WTC11 (cell line): ENCODE results near the gene EXOC6. TPM values are rescaled to one million over a fixed set of nuclear protein-coding genes. Genes with fewer than 3 reads are reported as not detected.

ENCODE experiments used
- ATAC-seq: fragments of 200-7000 bp; cut with Tn5 transposase; 2 replicates; pipeline ENCODE4 v1.10.0; 2021; ENCODE audit warnings: mild to moderate bottlenecking, moderate library complexity
- CTCF ChIA-PET: fragments of 300-600 bp; sonication (Branson Sonifier 250); formaldehyde crosslinking; loops from one replicate; lab custom pipeline; 2021; ENCODE audit warnings: antibody characterized with exemption; lab: Charles Lee
- POLR2A ChIA-PET: fragments of 350-600 bp; sonication (Branson Sonifier 250); formaldehyde crosslinking; loops from one replicate; lab custom pipeline; 2021; ENCODE audit warnings: antibody characterized with exemption; lab: Charles Lee
- DNase-seq: peaks from one replicate; pipeline ENCODE4 v3.0.0; 2021; ENCODE audit warnings: low spot score
- H3K27ac Mint-ChIP-seq: 2 replicates; pipeline ENCODE4 v1.8.0; 2021; ENCODE audit warnings: mixed read lengths
- H3K27me3 Mint-ChIP-seq: 2 replicates; pipeline ENCODE4 v1.8.0; 2021; ENCODE audit warnings: low read depth, mild to moderate bottlenecking, moderate library complexity, mixed read lengths
- H3K36me3 Mint-ChIP-seq: 2 replicates; pipeline ENCODE4 v1.8.0; 2021; ENCODE audit warnings: mixed read lengths
- H3K4me1 Mint-ChIP-seq: 2 replicates; pipeline ENCODE4 v1.8.0; 2022; ENCODE audit warnings: mixed read lengths
- H3K4me3 Mint-ChIP-seq: 2 replicates; pipeline ENCODE4 v1.8.0; 2021; ENCODE audit warnings: mild to moderate bottlenecking, moderate library complexity, mixed read lengths
- H3K9me3 Mint-ChIP-seq: 2 replicates; pipeline ENCODE4 v1.8.0; 2021; ENCODE audit warnings: mixed read lengths
- ATF1 ChIP-seq: sonication (generic); formaldehyde crosslinking; IDR thresholded peaks from 2 replicates; pipeline ENCODE4 v1.8.1; 2023; ENCODE audit warnings: mild to moderate bottlenecking, moderate library complexity, missing genetic modification reagents
- CREM ChIP-seq: sonication (generic); formaldehyde crosslinking; IDR thresholded peaks from 2 replicates; pipeline ENCODE4 v1.8.1; 2022; ENCODE audit warnings: mild to moderate bottlenecking, missing genetic modification reagents, moderate library complexity
- ELF4 ChIP-seq: sonication (generic); formaldehyde crosslinking; IDR thresholded peaks from 2 replicates; pipeline ENCODE4 v1.8.1; 2022; ENCODE audit warnings: low read depth, mild to moderate bottlenecking, moderate library complexity, missing genetic modification reagents
- FOXP1 ChIP-seq: sonication (generic); formaldehyde crosslinking; IDR thresholded peaks from 2 replicates; pipeline ENCODE4 v1.8.0; 2022; ENCODE audit warnings: missing genetic modification reagents, mild to moderate bottlenecking, moderate library complexity, borderline replicate concordance
- FOXP4 ChIP-seq: sonication (generic); formaldehyde crosslinking; IDR thresholded peaks from 2 replicates; pipeline ENCODE4 v1.8.0; 2022; ENCODE audit warnings: mild to moderate bottlenecking, missing genetic modification reagents
- GABPB1 ChIP-seq: sonication (generic); formaldehyde crosslinking; IDR thresholded peaks from 2 replicates; pipeline ENCODE4 v1.8.1; 2023; ENCODE audit warnings: mild to moderate bottlenecking, missing genetic modification reagents
- IRF2 ChIP-seq: sonication (generic); formaldehyde crosslinking; IDR thresholded peaks from 2 replicates; pipeline ENCODE4 v1.8.0; 2022; ENCODE audit warnings: low read depth, missing genetic modification reagents, borderline replicate concordance
- JUN ChIP-seq: sonication (generic); formaldehyde crosslinking; IDR thresholded peaks from 2 replicates; pipeline ENCODE4 v1.8.0; 2023; ENCODE audit warnings: mild to moderate bottlenecking, missing genetic modification reagents
- MXD4 ChIP-seq: fragments of 250-450 bp; sonication (Bioruptor Pico); IDR thresholded peaks from 2 replicates; pipeline ENCODE4 v1.8.0; 2021; ENCODE audit warnings: mild to moderate bottlenecking, moderate library complexity, borderline replicate concordance
- NFATC4 ChIP-seq: fragments of 250-450 bp; sonication (Bioruptor Pico); IDR thresholded peaks from 2 replicates; pipeline ENCODE4 v1.9.0; 2021; ENCODE audit warnings: mild to moderate bottlenecking
- ZBTB21 ChIP-seq: sonication (generic); formaldehyde crosslinking; IDR thresholded peaks from 2 replicates; pipeline ENCODE4 v1.8.1; 2023; ENCODE audit warnings: mild to moderate bottlenecking, missing genetic modification reagents, borderline replicate concordance
- total RNA-seq: library from RNA; stranded (reverse); gene quantifications from 3 replicates; pipeline ENCODE4 v1.2.3, GENCODE V29; 2021
- TF ChIP-seq, protein P1 (sequence below): sonication (generic); formaldehyde crosslinking; conservative IDR thresholded peaks from 2 replicates; pipeline ENCODE4 v1.8.1; 2022; ENCODE audit warnings: mild to moderate bottlenecking, missing genetic modification reagents
- TF ChIP-seq, protein P2 (sequence below): sonication (generic); formaldehyde crosslinking; IDR thresholded peaks from 2 replicates; pipeline ENCODE4 v1.8.1; 2023; ENCODE audit warnings: mild to moderate bottlenecking, missing genetic modification reagents
- TF ChIP-seq, protein P3 (sequence below): sonication (generic); formaldehyde crosslinking; IDR thresholded peaks from 2 replicates; pipeline ENCODE4 v1.8.0; 2023; ENCODE audit warnings: mild to moderate bottlenecking, missing genetic modification reagents

The EXOC6 gene
- total RNA-seq, 1 experiment from 2014 or later: 5.0 TPM

DNA sequence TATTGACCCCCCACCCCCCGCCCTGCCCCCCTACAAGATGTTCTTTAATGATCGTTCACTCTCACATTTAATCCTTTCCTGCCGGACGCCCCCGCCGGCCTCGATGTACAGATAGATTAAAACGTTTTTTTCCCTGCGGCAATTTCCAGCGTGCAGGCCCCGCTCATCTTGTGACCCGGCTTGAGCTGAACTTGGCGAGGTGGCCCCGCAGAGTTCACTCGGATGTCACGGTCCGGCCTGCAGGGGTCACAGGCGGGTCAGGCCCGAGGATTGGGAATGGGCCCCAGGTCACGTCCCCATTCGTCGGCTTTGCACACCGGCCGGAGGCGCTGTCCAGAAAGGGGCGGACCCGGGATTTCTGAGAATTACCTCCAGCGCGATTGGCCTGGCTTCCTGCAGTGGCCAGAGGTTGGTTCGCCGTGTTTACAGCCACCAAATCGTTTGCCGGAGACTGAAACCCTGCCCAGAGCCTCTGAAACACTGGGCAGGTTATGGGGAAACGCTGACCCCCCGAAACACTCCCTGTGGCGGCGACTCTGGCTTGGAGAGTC, 223.4 kb downstream of the EXOC6 start:
- DNase-seq (peak; percentile 81), ATAC-seq (peak; percentile 9)
- POLR2A ChIA-PET: no interaction called here
- H3K27me3 Mint-ChIP-seq: peaks cover 100% of the 10 kb centered on the region
- no peak overlapping the region for H3K27ac Mint-ChIP-seq
- CTCF ChIA-PET: interaction anchor here (0.6 to 7.1 kb wide), 9 partner anchors 8 to 411 kb away, joined by 3 to 106 read pairs (median 8); partner anchors contain the start of genes CYP26C1 and MYOF
- TF ChIP-seq GABPB1 (0 out of 2 replicates have a peak, but pooled peaks have one; percentile 25), NFATC4 (CRISPR knock-in tag) (no peak), CREM (CRISPR knock-in tag) (0 out of 2 replicates have a peak, but pooled peaks have one; percentile 17)
- peaks cover 60% of the 10 kb centered on the region for H3K4me1 Mint-ChIP-seq
- peaks cover 3% of the 10 kb centered on the region; the same call in 1 of the 2 replicates for H3K36me3 Mint-ChIP-seq
- peak overlapping the region; percentile 89 for H3K4me3 Mint-ChIP-seq
- H3K9me3 Mint-ChIP-seq: no peaks in the 10 kb centered on the region

DNA sequence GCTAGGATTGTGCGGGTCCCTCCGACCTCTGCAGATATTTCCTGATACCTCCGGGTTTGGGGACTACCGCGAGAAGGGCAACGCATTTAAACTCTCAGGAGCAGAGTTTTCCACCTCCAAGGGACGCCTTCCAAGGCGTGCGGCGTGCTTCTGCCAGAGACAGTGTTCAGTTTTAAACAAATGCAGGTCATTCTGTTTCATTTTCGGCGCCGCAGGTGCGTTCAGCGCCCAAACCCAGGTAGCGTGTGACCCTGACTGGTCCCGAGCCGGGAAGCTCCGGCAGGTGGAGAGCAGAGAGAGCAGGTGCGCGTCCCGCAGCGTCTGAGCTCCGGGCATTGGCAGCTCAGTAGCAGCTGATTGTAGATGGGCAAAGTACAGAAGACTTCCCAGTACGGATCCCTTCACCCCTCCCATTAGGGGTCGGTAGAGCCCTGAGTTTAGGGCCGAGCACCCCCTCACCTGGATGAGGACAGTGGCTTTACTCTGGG, 223.9 kb downstream of the EXOC6 start:
- POLR2A ChIA-PET: no interaction called here
- ATAC-seq: peak; percentile 5
- peaks cover 99% of the 10 kb centered on the region for H3K27me3 Mint-ChIP-seq

DNA sequence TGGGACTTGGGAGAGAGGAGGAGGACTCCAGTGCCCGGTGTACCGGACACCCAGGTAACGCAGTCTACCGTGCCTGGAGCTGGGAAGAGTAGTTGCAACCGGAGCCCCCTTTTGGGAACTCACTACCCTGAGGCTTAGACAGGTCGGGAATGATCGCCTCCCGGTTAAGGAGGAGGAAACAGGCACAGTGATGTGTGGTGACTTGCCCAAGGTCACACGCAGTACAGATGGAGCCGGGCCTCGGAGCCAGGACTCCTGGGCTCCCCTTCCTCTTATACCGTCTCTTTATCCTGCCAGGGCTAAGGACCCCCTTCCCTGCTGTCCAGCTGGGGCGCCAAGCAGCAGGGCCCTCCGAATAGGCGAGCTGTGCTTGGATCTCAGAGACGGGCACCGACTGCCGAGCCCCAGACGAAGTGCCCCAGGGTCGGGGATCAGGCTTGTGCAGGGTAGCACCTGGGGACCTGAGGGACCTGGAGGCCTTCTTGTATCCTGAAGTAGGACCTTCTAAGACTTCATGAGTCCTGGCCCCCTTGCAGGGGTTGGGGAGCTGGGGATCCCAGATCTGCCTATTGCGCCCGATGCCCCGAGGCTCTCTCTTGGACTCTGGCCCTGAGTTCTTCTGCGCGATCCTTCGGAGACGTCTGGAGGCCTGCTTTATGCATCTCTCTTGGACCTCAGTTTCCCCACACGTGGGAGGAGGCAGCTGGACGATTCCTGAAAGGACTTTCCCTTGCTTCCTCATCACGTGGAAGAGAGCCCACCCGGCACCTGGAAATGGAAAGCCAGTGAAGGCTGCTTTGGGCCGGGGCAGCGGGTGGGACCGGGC, 224.6 kb downstream of the EXOC6 start:
- Mint-ChIP-seq H3K4me3 (peak overlapping the region; percentile 89), H3K36me3 (peaks cover 3% of the 10 kb centered on the region; the same call in 1 of the 2 replicates), H3K27me3 (peaks cover 98% of the 10 kb centered on the region), H3K4me1 (peaks cover 54% of the 10 kb centered on the region), H3K9me3 (no peaks in the 10 kb centered on the region), H3K27ac (no peak overlapping the region)
- ATAC-seq (peak; percentile 0; the same call in 1 of the 2 replicates), DNase-seq (no peak)
- CTCF ChIA-PET: interaction anchor here (0.7 to 7.1 kb wide), 13 partner anchors 9 to 409 kb away, joined by 3 to 106 read pairs (median 6); partner anchors contain the start of genes CYP26C1 and MYOF
- POLR2A ChIA-PET: interaction anchor here (1.1 to 1.3 kb wide), 2 partner anchors 9 to 13 kb away, joined by 3 to 4 read pairs; partner anchors contain the start of gene CYP26C1
- TF ChIP-seq IRF2 (CRISPR knock-in tag) (0 out of 2 replicates have a peak, but pooled peaks have one; percentile 43), GABPB1 (no peak)

More for the DNA sequence above, 223.9 kb downstream of the EXOC6 start:
- Mint-ChIP-seq H3K27ac (no peak overlapping the region), H3K4me3 (peak overlapping the region; percentile 89), H3K36me3 (peaks cover 3% of the 10 kb centered on the region; the same call in 1 of the 2 replicates), H3K4me1 (peaks cover 60% of the 10 kb centered on the region), H3K9me3 (no peaks in the 10 kb centered on the region)
- DNase-seq: no peak
- 0 out of 2 replicates have a peak, but pooled peaks have one; percentile 3 for TF ChIP-seq CREM (CRISPR knock-in tag)
- no peak for TF ChIP-seq JUN (CRISPR knock-in tag)
- no peak for TF ChIP-seq FOXP1 (CRISPR knock-in tag)
- TF ChIP-seq, protein P1, sequence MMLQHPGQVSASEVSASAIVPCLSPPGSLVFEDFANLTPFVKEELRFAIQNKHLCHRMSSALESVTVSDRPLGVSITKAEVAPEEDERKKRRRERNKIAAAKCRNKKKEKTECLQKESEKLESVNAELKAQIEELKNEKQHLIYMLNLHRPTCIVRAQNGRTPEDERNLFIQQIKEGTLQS (CRISPR knock-in tag): no peak
- CTCF ChIA-PET: interaction anchor here (0.7 to 7.1 kb wide), 10 partner anchors 8 to 410 kb away, joined by 4 to 106 read pairs (median 8); partner anchors contain the start of genes CYP26C1 and MYOF

- CTCF ChIA-PET: interaction anchor here (0.7 to 7.1 kb wide), 10 partner anchors 10 to 409 kb away, joined by 3 to 106 read pairs (median 7); partner anchors contain the start of genes CYP26C1 and MYOF
- H3K27me3 Mint-ChIP-seq: peaks cover 97% of the 10 kb centered on the region
- no peak within 1 kb of the TSS for H3K27ac Mint-ChIP-seq
- DNase-seq (peak; percentile 73), ATAC-seq (peak; percentile 24)
- POLR2A ChIA-PET: interaction anchor here (1.1 to 1.3 kb wide), 2 partner anchors 10 to 14 kb away, joined by 3 to 4 read pairs; partner anchors contain the start of gene CYP26C1
- H3K4me1 Mint-ChIP-seq: peaks cover 48% of the 10 kb centered on the region
- H3K4me3 Mint-ChIP-seq: peak within 1 kb of the TSS; percentile 89
- peaks cover 2% of the 10 kb centered on the region; the same call in 1 of the 2 replicates for H3K36me3 Mint-ChIP-seq
- no peaks in the 10 kb centered on the region for H3K9me3 Mint-ChIP-seq
- TF ChIP-seq ATF1 (CRISPR knock-in tag) (no peak), ELF4 (CRISPR knock-in tag) (no peak), CREM (CRISPR knock-in tag) (0 out of 2 replicates have a peak, but pooled peaks have one; percentile 33), FOXP1 (CRISPR knock-in tag) (0 out of 2 replicates have a peak, but pooled peaks have one; percentile 8), ZBTB21 (CRISPR knock-in tag) (no peak), FOXP4 (CRISPR knock-in tag) (peak; percentile 26; the same call in 1 of the 2 replicates), MXD4 (no peak)
- TF ChIP-seq, protein P2, sequence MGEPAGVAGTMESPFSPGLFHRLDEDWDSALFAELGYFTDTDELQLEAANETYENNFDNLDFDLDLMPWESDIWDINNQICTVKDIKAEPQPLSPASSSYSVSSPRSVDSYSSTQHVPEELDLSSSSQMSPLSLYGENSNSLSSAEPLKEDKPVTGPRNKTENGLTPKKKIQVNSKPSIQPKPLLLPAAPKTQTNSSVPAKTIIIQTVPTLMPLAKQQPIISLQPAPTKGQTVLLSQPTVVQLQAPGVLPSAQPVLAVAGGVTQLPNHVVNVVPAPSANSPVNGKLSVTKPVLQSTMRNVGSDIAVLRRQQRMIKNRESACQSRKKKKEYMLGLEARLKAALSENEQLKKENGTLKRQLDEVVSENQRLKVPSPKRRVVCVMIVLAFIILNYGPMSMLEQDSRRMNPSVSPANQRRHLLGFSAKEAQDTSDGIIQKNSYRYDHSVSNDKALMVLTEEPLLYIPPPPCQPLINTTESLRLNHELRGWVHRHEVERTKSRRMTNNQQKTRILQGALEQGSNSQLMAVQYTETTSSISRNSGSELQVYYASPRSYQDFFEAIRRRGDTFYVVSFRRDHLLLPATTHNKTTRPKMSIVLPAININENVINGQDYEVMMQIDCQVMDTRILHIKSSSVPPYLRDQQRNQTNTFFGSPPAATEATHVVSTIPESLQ: no peak
- TF ChIP-seq, protein P3, sequence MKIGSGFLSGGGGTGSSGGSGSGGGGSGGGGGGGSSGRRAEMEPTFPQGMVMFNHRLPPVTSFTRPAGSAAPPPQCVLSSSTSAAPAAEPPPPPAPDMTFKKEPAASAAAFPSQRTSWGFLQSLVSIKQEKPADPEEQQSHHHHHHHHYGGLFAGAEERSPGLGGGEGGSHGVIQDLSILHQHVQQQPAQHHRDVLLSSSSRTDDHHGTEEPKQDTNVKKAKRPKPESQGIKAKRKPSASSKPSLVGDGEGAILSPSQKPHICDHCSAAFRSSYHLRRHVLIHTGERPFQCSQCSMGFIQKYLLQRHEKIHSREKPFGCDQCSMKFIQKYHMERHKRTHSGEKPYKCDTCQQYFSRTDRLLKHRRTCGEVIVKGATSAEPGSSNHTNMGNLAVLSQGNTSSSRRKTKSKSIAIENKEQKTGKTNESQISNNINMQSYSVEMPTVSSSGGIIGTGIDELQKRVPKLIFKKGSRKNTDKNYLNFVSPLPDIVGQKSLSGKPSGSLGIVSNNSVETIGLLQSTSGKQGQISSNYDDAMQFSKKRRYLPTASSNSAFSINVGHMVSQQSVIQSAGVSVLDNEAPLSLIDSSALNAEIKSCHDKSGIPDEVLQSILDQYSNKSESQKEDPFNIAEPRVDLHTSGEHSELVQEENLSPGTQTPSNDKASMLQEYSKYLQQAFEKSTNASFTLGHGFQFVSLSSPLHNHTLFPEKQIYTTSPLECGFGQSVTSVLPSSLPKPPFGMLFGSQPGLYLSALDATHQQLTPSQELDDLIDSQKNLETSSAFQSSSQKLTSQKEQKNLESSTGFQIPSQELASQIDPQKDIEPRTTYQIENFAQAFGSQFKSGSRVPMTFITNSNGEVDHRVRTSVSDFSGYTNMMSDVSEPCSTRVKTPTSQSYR (CRISPR knock-in tag): 0 out of 2 replicates have a peak, but pooled peaks have one; percentile 21
Observed at GRCh38 chr10:93073539-93074146, 225.3 kb downstream of the EXOC6 start, which contains the start of gene CYP26A1. CYP26A1 (plus strand) TSS chr10:93073893; CDS start chr10:93073935, 42 bp downstream.
